ENCODE data around the gene B4GAT1.

The B4GAT1 gene

DNA sequence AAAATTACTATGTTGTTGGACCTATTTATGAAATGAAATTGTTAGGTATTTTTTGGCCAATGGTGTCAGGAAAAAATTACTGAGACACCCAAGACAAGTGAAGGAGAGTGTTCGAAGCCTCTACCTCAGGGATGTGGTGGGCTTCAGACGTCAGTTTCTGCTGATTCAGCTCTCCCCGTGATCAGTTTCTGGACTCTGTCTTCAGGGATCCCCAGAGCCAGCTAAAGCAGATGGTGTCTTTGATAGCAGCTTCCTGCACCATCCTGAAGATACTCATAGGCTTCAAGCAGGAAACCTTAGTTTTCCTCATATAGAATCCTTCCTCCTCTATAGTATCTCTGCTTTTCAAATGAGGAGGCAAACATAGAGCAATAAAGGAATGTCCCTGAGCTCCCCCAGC is 38.0 kb downstream of the B4GAT1 start:
- DNase-seq (ENCODE audit: low read depth), result no peak

DNA sequence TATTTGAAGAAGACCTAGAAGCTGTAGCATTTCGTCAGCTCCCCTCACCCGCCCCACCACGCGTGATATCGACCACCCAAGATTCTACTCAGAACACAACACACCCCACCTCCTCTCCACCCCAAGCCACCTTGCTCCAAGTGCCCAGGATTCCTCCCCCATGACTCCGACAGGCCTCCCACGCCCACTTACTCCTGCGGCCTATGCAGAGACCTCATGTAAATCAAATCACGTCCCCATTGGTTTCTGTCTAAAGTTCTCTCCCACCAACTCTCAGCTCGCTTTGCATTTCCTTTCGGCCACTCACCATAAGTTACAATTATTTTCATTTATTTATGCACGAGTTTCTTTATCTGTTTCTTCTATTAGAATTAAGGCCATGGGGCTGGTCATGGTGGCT is 44.8 kb downstream of the B4GAT1 start:
- no peak for DNase-seq (ENCODE audit: low read depth)

DNA sequence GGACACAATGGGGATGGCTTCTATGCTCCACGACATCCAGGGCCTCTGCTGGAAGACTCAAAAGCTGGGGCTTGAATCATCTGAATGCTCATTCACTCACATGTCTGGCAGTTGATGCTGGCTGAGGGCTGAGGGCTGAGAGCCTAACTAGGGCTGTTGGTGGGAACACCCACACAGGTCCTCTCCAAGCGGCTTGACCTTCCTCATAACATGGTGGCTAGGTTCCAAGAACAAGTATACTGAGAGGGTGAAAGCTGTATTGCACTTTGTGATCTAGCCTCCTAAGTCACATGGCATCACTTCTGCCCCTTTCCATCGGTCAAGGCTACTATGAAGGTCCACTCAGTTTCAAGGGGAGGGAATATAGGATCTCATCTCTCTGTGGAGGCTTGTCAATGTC is 48.2 kb downstream of the B4GAT1 start:
- no peak for DNase-seq (ENCODE audit: low read depth)

DNA sequence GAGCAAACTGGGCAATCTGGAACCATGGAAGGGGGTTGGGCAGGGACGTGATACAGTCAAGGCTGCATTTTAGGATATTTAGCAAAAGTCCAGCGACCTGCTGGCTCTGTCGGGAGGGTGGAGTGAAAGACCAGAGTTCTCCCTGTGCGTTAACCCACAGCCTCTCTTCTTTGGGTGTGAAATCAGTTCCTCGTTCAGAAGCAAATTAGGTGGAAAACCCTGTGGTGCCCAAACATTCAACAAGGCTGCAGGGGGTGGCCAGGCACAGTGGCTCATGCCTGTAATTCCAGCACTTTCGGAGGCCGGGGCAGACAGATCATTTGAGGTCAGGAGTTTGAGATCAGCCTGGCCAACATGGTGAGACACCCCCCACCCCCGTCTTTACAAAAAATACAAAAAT is 49.8 kb downstream of the B4GAT1 start:
- DNase-seq (ENCODE audit: low read depth), result no peak

Measured in activated T-cell treated with anti-CD3 and anti-CD28 coated beads for 48 hours (primary cell).